H9 (cell line): ENCODE data around the gene IFIT1B. TPM values are rescaled to one million over a fixed set of nuclear protein-coding genes. Genes with fewer than 3 reads are reported as not detected.

Experiments used
- DNase-seq: peaks from one replicate; pipeline ENCODE4 v3.0.0-alpha.2; 2017
- H2AFZ ChIP-seq: one replicate; pipeline ENCODE4 v1.6.1; 2013; ENCODE audit warnings: mild to moderate bottlenecking, low read length, control low read depth, moderate library complexity
- H2AK5ac ChIP-seq: 2 replicates; pipeline ENCODE4 v1.6.1; 2013; ENCODE audit warnings: low read length, control low read depth, mixed read lengths; ENCODE audit not compliant: insufficient read length
- H2BK120ac ChIP-seq: one replicate; pipeline ENCODE4 v1.6.1; 2013; ENCODE audit warnings: low read depth, mild to moderate bottlenecking, low read length, control low read depth, inconsistent platforms; ENCODE audit not compliant: poor library complexity, severe bottlenecking
- H2BK12ac ChIP-seq: 2 replicates; pipeline ENCODE4 v1.6.1; 2013; ENCODE audit warnings: low read length, control low read depth, mixed read lengths, low read depth; ENCODE audit not compliant: insufficient read length
- H2BK15ac ChIP-seq: 2 replicates; pipeline ENCODE4 v1.6.1; 2013; ENCODE audit warnings: low read depth, low read length, control low read depth
- H2BK20ac ChIP-seq: one replicate; pipeline ENCODE4 v1.6.1; 2013; ENCODE audit warnings: low read depth, mild to moderate bottlenecking, low read length, control low read depth, inconsistent platforms; ENCODE audit not compliant: poor library complexity, severe bottlenecking
- H2BK5ac ChIP-seq: 2 replicates; pipeline ENCODE4 v1.6.1; 2013; ENCODE audit warnings: low read length, control low read depth, mixed read lengths; ENCODE audit not compliant: insufficient read length
- H3K14ac ChIP-seq: 2 replicates; pipeline ENCODE4 v1.6.1; 2013; ENCODE audit warnings: low read length, control low read depth; ENCODE audit not compliant: insufficient read depth
- H3K18ac ChIP-seq: 2 replicates; pipeline ENCODE4 v1.6.1; 2013; ENCODE audit warnings: low read depth, mild to moderate bottlenecking, mixed read lengths, low read length, control low read depth; ENCODE audit not compliant: insufficient read length
- H3K23ac ChIP-seq: 2 replicates; pipeline ENCODE4 v1.6.1; 2013; ENCODE audit warnings: low read length, control low read depth, mixed read lengths, low read depth; ENCODE audit not compliant: insufficient read length
- H3K23me2 ChIP-seq: 2 replicates; pipeline ENCODE4 v1.6.1; 2013; ENCODE audit warnings: low read depth, mild to moderate bottlenecking, mixed read lengths, low read length, control low read depth; ENCODE audit not compliant: insufficient read length, poor library complexity, severe bottlenecking
- H3K27ac ChIP-seq: 2 replicates; pipeline ENCODE4 v1.5.1; 2013; ENCODE audit warnings: low read length, control low read depth, mixed read lengths, low read depth; ENCODE audit not compliant: insufficient read length
- H3K27me3 ChIP-seq: 2 replicates; pipeline ENCODE4 v1.6.1; 2013; ENCODE audit warnings: low read length, control low read depth, inconsistent platforms; ENCODE audit not compliant: insufficient read depth
- H3K4ac ChIP-seq: 2 replicates; pipeline ENCODE4 v1.6.1; 2013; ENCODE audit warnings: low read depth, mild to moderate bottlenecking, control low read depth, inconsistent platforms, low read length, moderate library complexity
- H3K4me1 ChIP-seq: 2 replicates; pipeline ENCODE4 v1.6.1; 2013; ENCODE audit warnings: low read length, control low read depth, inconsistent platforms; ENCODE audit not compliant: insufficient read depth
- H3K4me2 ChIP-seq: 2 replicates; pipeline ENCODE4 v1.6.1; 2013; ENCODE audit warnings: low read length, control low read depth, mixed read lengths; ENCODE audit not compliant: insufficient read length, insufficient read depth
- H3K56ac ChIP-seq: 2 replicates; pipeline ENCODE4 v1.6.1; 2013; ENCODE audit warnings: low read depth, mild to moderate bottlenecking, mixed read lengths, low read length, control low read depth; ENCODE audit not compliant: insufficient read length
- H3K79me1 ChIP-seq: 2 replicates; pipeline ENCODE4 v1.6.1; 2013; ENCODE audit warnings: low read depth, mild to moderate bottlenecking, moderate library complexity, low read length, control low read depth, inconsistent platforms; ENCODE audit not compliant: insufficient read depth, poor library complexity, severe bottlenecking
- H3K79me2 ChIP-seq: 2 replicates; pipeline ENCODE4 v1.6.1; 2013; ENCODE audit warnings: low read length, control low read depth, inconsistent platforms; ENCODE audit not compliant: insufficient read depth
- H3K9ac ChIP-seq: 2 replicates; pipeline ENCODE4 v1.6.1; 2013; ENCODE audit warnings: low read length, control low read depth, mixed read lengths; ENCODE audit not compliant: insufficient read length; ENCODE audit errors: extremely low read depth
- H3K9me3 ChIP-seq: one replicate; pipeline ENCODE4 v1.6.1; 2013; ENCODE audit warnings: low read depth, low read length, inconsistent platforms; ENCODE audit not compliant: control insufficient read depth
- H3T11ph ChIP-seq: one replicate; pipeline ENCODE4 v1.6.1; 2013; ENCODE audit warnings: mild to moderate bottlenecking, low read length, control low read depth, inconsistent platforms
- H4K20me1 ChIP-seq: one replicate; pipeline ENCODE4 v1.6.1; 2013; ENCODE audit not compliant: control insufficient read depth, insufficient read length, insufficient read depth
- H4K5ac ChIP-seq: 2 replicates; pipeline ENCODE4 v1.6.1; 2013; ENCODE audit warnings: low read depth, mild to moderate bottlenecking, mixed read lengths, low read length, control low read depth; ENCODE audit not compliant: insufficient read length
- H4K8ac ChIP-seq: replicated peaks from 2 replicates; pipeline ENCODE4 v1.6.1; 2013; ENCODE audit warnings: low read length, control low read depth, mixed read lengths, low read depth; ENCODE audit not compliant: insufficient read length
- H4K91ac ChIP-seq: 2 replicates; pipeline ENCODE4 v1.6.1; 2013; ENCODE audit warnings: low read depth, mild to moderate bottlenecking, moderate library complexity, mixed read lengths, low read length, control low read depth; ENCODE audit not compliant: insufficient read length
- H3K27ac Mint-ChIP-seq, 3 experiments: 2 replicates in 2 of 3; 3 replicates in 1 of 3; pipeline ENCODE4 v1.8.0; 2020 to 2021; ENCODE audit warnings: mixed read lengths in 3 of 3, mild to moderate bottlenecking in 1 of 3, moderate library complexity in 1 of 3
- H3K27me3 Mint-ChIP-seq: 2 replicates; pipeline ENCODE4 v1.8.0; 2021; ENCODE audit warnings: low read depth, mild to moderate bottlenecking, moderate library complexity, mixed read lengths
- H3K36me3 Mint-ChIP-seq, 3 experiments: 2 replicates in 2 of 3; 3 replicates in 1 of 3; pipeline ENCODE4 v1.8.0; 2020 to 2021; ENCODE audit warnings: low read depth in 3 of 3, mixed read lengths in 3 of 3; ENCODE audit not compliant: insufficient read depth in 1 of 3
- H3K4me1 Mint-ChIP-seq, 2 experiments: 2 replicates each; pipeline ENCODE4 v1.8.0; 2020; ENCODE audit warnings: mixed read lengths in 2 of 2
- H3K4me3 Mint-ChIP-seq, 2 experiments: 2 replicates in 1 of 2; 3 replicates in 1 of 2; pipeline ENCODE4 v1.8.0; 2020 to 2021; ENCODE audit warnings: mild to moderate bottlenecking in 2 of 2, mixed read lengths in 2 of 2, moderate library complexity in 1 of 2
- H3K9me3 Mint-ChIP-seq, 2 experiments: 2 replicates in 1 of 2; 3 replicates in 1 of 2; pipeline ENCODE4 v1.8.0; 2020; ENCODE audit warnings: mild to moderate bottlenecking in 2 of 2, mixed read lengths in 2 of 2, moderate library complexity in 1 of 2
- CTCF ChIP-seq: fragments of 200-600 bp; sonication (generic); conservative IDR thresholded peaks from 3 replicates; pipeline ENCODE4 v1.8.0; 2021; ENCODE audit warnings: antibody characterized with exemption, mild to moderate bottlenecking
- WGBS: extraction: QIAGEN DNeasy Blood & Tissue Kit; methylation state at CpG from one replicate; pipeline ENCODE4 v1.1.7; 2013; ENCODE audit warnings: missing lambda C conversion rate, low lambda C conversion rate, mixed read lengths; ENCODE audit not compliant: insufficient read length; ENCODE audit errors: extremely low coverage; 5-methylcytosine and 5-hydroxymethylcytosine counted together
- total RNA-seq: library from RNA; stranded (reverse); gene quantifications from 2 replicates; pipeline ENCODE4 v1.2.1, GENCODE V29; 2021

The IFIT1B gene
- total RNA-seq, 1 experiment from 2014 or later, result not detected

GRCh38 chr10:89346405-89347254, 31.2 kb upstream of the IFIT1B start:
- Histone ChIP-seq H4K5ac (no peak overlapping the region), H3K27ac (peak overlapping the region; percentile 63), H2BK15ac (no peak overlapping the region), H3T11ph (peak overlapping the region; percentile 84), H2BK5ac (peak overlapping the region; percentile 65), H3K79me1 (no peaks in the 10 kb centered on the region), H2BK12ac (no peak overlapping the region), H3K4ac (no peak overlapping the region; the same call in 1 of the 2 replicates), H2BK20ac (peak overlapping the region; percentile 78), H2BK120ac (no peak overlapping the region), H3K56ac (no peak overlapping the region), H3K23me2 (no peaks in the 10 kb centered on the region), H3K23ac (no peak overlapping the region), H2AFZ (peak overlapping the region; percentile 60), H2AK5ac (no peak overlapping the region), H4K91ac (no peak overlapping the region), H3K4me1 (peaks cover 21% of the 10 kb centered on the region), H4K20me1 (no peaks in the 10 kb centered on the region), H3K9ac (no peak overlapping the region), H3K4me2 (no peak overlapping the region), H3K79me2 (no peaks in the 10 kb centered on the region), H3K27me3 (no peaks in the 10 kb centered on the region), H3K14ac (peak overlapping the region; percentile 51; the same call in 1 of the 2 replicates), H3K9me3 (no peaks in the 10 kb centered on the region), H4K8ac (no peak overlapping the region), H3K18ac (peak overlapping the region; percentile 63)
- peaks cover 74% of the 10 kb centered on the region in 2 experiments for H3K4me1 Mint-ChIP-seq
- TF ChIP-seq CTCF, result no peak
- WGBS, result no CpG with 5 or more reads among the region's 4 CpGs
- H3K4me3 Mint-ChIP-seq, result no peak overlapping the region
- H3K27me3 Mint-ChIP-seq, result no peaks in the 10 kb centered on the region
- peak overlapping the region; percentile 95 to 97 (median 96) for H3K27ac Mint-ChIP-seq
- DNase-seq, result no peak
- no peaks in the 10 kb centered on the region for H3K9me3 Mint-ChIP-seq
- no peaks in the 10 kb centered on the region; a peak in 1 of 7 replicates for H3K36me3 Mint-ChIP-seq
